Ascending aorta (tissue), 2 donors: ENCODE results near the gene LY6G5B. TPM values are rescaled to one million over a fixed set of nuclear protein-coding genes. Genes with fewer than 3 reads are reported as not detected.

ENCODE experiments used
- DNase-seq, 2 donors: peaks; one replicate each; pipeline ENCODE4 v3.0.0-alpha.2; 2019; ENCODE audit warnings: low spot score in 2 of 2
- H3K27ac ChIP-seq, 2 donors: fragments of 200-600 bp; sonication (generic); one replicate each; pipeline ENCODE4 v1.5.1; 2016 to 2017; ENCODE audit warnings: mild to moderate bottlenecking in 1 of 2
- H3K27me3 ChIP-seq: fragments of 200-600 bp; sonication (generic); one replicate; pipeline ENCODE4 v1.5.1; 2017
- H3K36me3 ChIP-seq, 2 donors: fragments of 200-600 bp; sonication (generic); one replicate each; pipeline ENCODE4 v1.5.1; 2016
- H3K4me1 ChIP-seq, 2 donors: fragments of 200-600 bp; sonication (generic); one replicate each; pipeline ENCODE4 v1.5.1; 2016 to 2017; ENCODE audit warnings: mild to moderate bottlenecking in 1 of 2
- H3K4me3 ChIP-seq, 2 donors: fragments of 200-600 bp; sonication (generic); one replicate each; pipeline ENCODE4 v1.5.1; 2016 to 2017; ENCODE audit warnings: mild to moderate bottlenecking in 1 of 2
- H3K9me3 ChIP-seq, 2 donors: fragments of 200-600 bp; sonication (generic); one replicate each; pipeline ENCODE4 v1.5.1; 2016
- intact Hi-C: fragments of 100-400 bp; cut with DNase I; formaldehyde crosslinking; loops from one replicate; pipeline ENCODE4 v1.15.1; 2023
- total RNA-seq: library from RNA; depleted of rRNA; stranded (reverse); fragments of >200 nt; gene quantifications from one replicate; pipeline ENCODE4 v1.1.0, GENCODE V29; 2016
- TF ChIP-seq, protein P1 (sequence below), 3 experiments: fragments of 200-600 bp in 2 of 3; fragments of 450-650 bp in 1 of 3; sonication (generic) in 2 of 3; IDR thresholded peaks; one replicate each; pipeline ENCODE4 v1.5.1; 2016 to 2019; ENCODE audit warnings: antibody characterized with exemption in 3 of 3, mild to moderate bottlenecking in 1 of 3, moderate library complexity in 1 of 3

LY6G5B gene
- total RNA-seq, 1 donor from 2014 or later = 24.1 TPM

GRCh38 chr6:31652925-31653724 is 16.7 kb upstream of the LY6G5B start:
- H3K36me3 ChIP-seq = peaks cover 16 to 34% of the 10 kb centered on the region in 2 donors
- intact Hi-C loops = loop anchor here (1.0 to 2.0 kb wide), 3 partner anchors 12 to 106 kb away; partner anchors contain the start of genes ATP6V1G2, NFKBIL1 and PRRC2A
- H3K27me3 ChIP-seq = no peaks in the 10 kb centered on the region
- no peaks in the 10 kb centered on the region for H3K9me3 ChIP-seq
- H3K4me1 ChIP-seq = peaks cover 4 to 19% of the 10 kb centered on the region in 2 donors
- TF ChIP-seq, protein P1, sequence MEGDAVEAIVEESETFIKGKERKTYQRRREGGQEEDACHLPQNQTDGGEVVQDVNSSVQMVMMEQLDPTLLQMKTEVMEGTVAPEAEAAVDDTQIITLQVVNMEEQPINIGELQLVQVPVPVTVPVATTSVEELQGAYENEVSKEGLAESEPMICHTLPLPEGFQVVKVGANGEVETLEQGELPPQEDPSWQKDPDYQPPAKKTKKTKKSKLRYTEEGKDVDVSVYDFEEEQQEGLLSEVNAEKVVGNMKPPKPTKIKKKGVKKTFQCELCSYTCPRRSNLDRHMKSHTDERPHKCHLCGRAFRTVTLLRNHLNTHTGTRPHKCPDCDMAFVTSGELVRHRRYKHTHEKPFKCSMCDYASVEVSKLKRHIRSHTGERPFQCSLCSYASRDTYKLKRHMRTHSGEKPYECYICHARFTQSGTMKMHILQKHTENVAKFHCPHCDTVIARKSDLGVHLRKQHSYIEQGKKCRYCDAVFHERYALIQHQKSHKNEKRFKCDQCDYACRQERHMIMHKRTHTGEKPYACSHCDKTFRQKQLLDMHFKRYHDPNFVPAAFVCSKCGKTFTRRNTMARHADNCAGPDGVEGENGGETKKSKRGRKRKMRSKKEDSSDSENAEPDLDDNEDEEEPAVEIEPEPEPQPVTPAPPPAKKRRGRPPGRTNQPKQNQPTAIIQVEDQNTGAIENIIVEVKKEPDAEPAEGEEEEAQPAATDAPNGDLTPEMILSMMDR (IDR thresholded peaks at IDR 0.05) = peak in 1 of 3 experiments; percentile 26
- peak overlapping the region; percentile 93 to 98 for H3K27ac ChIP-seq
- H3K4me3 ChIP-seq = peak overlapping the region; percentile 70 to 86
- DNase-seq = peak; percentile 56 to 96

DNA sequence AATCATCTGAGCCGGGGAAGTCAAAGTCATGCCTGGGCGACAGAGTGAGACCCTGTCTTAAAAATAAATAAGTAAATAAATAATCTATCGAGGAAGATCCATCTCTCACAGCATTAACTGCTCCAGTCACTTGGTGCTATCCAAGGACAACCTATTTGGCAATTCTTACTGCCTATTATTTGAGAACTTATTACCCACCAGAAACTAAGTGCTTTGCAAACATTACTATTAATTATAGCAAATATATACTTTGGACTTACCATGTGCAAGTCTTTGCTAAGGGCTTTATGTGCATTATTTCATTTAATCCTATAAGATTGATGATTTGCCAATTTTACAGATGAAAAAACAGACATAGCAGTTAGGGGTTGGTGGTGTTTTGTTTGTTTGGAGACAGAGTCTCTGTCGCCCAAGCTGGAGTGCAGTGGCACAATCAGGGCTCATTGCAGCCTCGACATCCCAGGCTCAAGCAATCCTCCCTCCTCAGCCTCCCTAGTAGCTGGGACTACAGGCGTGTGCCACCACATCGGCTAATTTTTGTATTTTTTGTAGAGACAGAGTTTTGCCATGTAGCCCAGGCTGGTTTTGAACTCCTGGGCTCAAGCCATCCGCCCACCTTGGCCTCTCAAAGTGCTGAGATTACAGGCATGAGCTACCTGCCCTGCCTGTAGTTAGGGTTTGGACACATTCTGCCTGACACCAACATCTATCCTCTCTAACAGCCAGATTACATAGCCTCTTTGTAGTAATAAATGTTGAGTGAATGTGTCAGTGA is 15.0 kb upstream of the LY6G5B start:
- Histone ChIP-seq H3K27ac (no peak overlapping the region), H3K27me3 (no peaks in the 10 kb centered on the region), H3K4me3 (no peak overlapping the region), H3K4me1 (peaks cover 11 to 35% of the 10 kb centered on the region in 2 donors), H3K9me3 (no peaks in the 10 kb centered on the region), H3K36me3 (peaks cover 0 to 19% of the 10 kb centered on the region in 2 donors)
- intact Hi-C loops = no loop called here
- TF ChIP-seq, protein P1 (IDR thresholded peaks at IDR 0.05) = no peak
- no peak for DNase-seq

DNA sequence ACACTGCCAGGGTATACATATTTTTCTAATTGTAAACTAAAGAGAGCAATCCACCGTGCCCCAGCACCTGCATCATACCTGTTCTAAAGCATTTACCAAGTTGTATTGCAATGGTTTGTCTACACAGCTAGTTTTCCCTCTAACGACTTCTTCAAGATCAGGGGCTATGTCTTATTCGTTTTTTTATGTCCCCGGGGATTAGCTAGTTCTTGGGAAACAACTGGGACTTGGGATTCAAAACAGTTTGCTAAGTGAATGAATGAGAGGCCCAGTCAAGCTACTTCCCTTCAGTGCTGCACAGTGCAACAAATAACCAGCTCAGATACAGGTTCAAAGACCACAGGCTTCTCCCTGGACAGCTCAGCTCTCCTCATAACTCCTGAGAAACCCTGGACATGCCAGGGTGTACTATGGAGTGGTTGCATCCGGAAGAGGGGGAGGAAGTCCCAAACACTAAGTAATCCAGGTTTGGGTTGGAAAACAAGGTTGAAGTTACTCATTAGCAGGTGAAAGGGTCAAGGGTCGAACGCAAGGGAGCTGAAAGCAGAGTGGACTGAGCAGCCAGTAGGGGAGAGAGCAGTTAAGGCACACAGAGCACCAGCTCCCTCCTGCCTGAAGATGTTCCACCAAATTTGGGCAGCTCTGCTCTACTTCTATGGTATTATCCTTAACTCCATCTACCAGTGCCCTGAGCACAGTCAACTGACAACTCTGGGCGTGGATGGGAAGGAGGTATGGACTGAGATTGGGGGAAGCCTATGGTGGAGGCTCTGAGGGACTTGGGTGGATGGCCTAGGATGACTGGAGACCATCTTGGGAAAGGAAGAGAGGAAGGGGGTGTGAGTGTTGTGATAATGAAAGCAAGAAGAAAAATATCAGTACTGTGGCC is 14.2 kb upstream of the LY6G5B start, which contains the start of gene APOM:
APOM (plus strand) TSS at position 546 of the 889 bp plus-strand sequence; CDS start at position 619, 73 bp downstream.
- Histone ChIP-seq H3K27ac (no peak within 1 kb of the TSS), H3K9me3 (no peaks in the 10 kb centered on the region), H3K27me3 (no peaks in the 10 kb centered on the region), H3K4me3 (no peak within 1 kb of the TSS), H3K36me3 (peaks cover 0 to 18% of the 10 kb centered on the region in 2 donors), H3K4me1 (peaks cover 11 to 33% of the 10 kb centered on the region in 2 donors)
- no peak for DNase-seq
- intact Hi-C loops = no loop called here
- TF ChIP-seq, protein P1 (IDR thresholded peaks at IDR 0.05) = no peak

- TF ChIP-seq, protein P1 (IDR thresholded peaks at IDR 0.05) = no peak
- Histone ChIP-seq H3K27ac (peak overlapping the region in 1 of 2 donors; percentile 14), H3K9me3 (no peaks in the 10 kb centered on the region), H3K36me3 (peaks cover 7 to 24% of the 10 kb centered on the region in 2 donors), H3K27me3 (no peaks in the 10 kb centered on the region), H3K4me3 (no peak overlapping the region), H3K4me1 (peaks cover 11 to 34% of the 10 kb centered on the region in 2 donors)
- intact Hi-C loops = no loop called here
- no peak for DNase-seq
Measured at GRCh38 chr6:31657406-31658157, 12.2 kb upstream of the LY6G5B start.
